A549 (cell line): ENCODE results near the gene ZWILCH.

ENCODE experiments used
- CTCF ChIP-seq: fragments of >200 bp; sonication (Bioruptor Twin); formaldehyde crosslinking; IDR thresholded peaks from 3 replicates; pipeline ENCODE4 v1.5.1; 2016
- ELK1 ChIP-seq: fragments of 150-350 bp; IDR thresholded peaks from 2 replicates; pipeline ENCODE4 v1.6.1; 2014; ENCODE audit warnings: low read depth, mild to moderate bottlenecking, low read length
- MAFK ChIP-seq: fragments of 450-650 bp; IDR thresholded peaks from 2 replicates; pipeline ENCODE4 v1.6.1; 2014; ENCODE audit not compliant: partially characterized antibody
- RCOR1 ChIP-seq: fragments of 150-350 bp; IDR thresholded peaks from 2 replicates; pipeline ENCODE4 v1.6.1; 2014; ENCODE audit warnings: antibody characterized with exemption, low read length, low read depth
- RNF2 ChIP-seq: fragments of 200-600 bp; sonication (generic); IDR thresholded peaks from 2 replicates; pipeline ENCODE4 v1.6.1; 2016; ENCODE audit warnings: low read depth, mild to moderate bottlenecking, antibody characterized with exemption, moderate library complexity, borderline replicate concordance
- ZFP36 ChIP-seq: fragments of 450-650 bp; IDR thresholded peaks from 2 replicates; pipeline ENCODE4 v1.6.1; 2014; ENCODE audit warnings: borderline replicate concordance; ENCODE audit not compliant: partially characterized antibody

GRCh38 chr15:66461917-66462316 lies 43.2 kb upstream of the ZWILCH start:
- no peak for TF ChIP-seq ZFP36
- no peak for TF ChIP-seq CTCF
- no peak for TF ChIP-seq RCOR1
- TF ChIP-seq ELK1: no peak
- TF ChIP-seq MAFK: no peak
- no peak for TF ChIP-seq RNF2
